Ramos (cell line): ENCODE measurements around the gene NDUFAF4.

Experiments
- in situ Hi-C: fragments of 300-500 bp; cut with MboI; formaldehyde crosslinking; loops from one replicate; pipeline ENCODE4 v1.14.3; 2022; ENCODE audit warnings: low sequenced_read_pairs; ENCODE audit not compliant: unreplicated experiment

The NDUFAF4 gene

GRCh38 chr6:96897396-96898240 is at the start of gene NDUFAF4:
Gene NDUFAF4 (minus strand): TSS chr6:96897891. CDS start chr6:96897801, 90 bp downstream.
- in situ Hi-C loops: loop anchor here (25.0 kb wide), 1 partner anchor 360 kb away; no protein-coding TSS in a partner anchor

GRCh38 chr6:96947055-96947454 is 49.4 kb upstream of the NDUFAF4 start:
- in situ Hi-C loops: no loop called here

- in situ Hi-C loops: no loop called here
These were observed 46.0 kb upstream of the NDUFAF4 start for GRCh38 chr6:96943555-96944215.

- in situ Hi-C loops: no loop called here
These were observed 45.0 kb upstream of the NDUFAF4 start for GRCh38 chr6:96942676-96943075.

- in situ Hi-C loops: no loop called here
These were observed 42.6 kb upstream of the NDUFAF4 start for GRCh38 chr6:96940322-96940721.

GRCh38 chr6:96939007-96939805 is 41.5 kb upstream of the NDUFAF4 start:
- in situ Hi-C loops: no loop called here

- in situ Hi-C loops: no loop called here
These were observed 36.4 kb upstream of the NDUFAF4 start for GRCh38 chr6:96934087-96934486.

- in situ Hi-C loops: no loop called here
These were observed 33.5 kb upstream of the NDUFAF4 start for GRCh38 chr6:96931198-96931597.

- in situ Hi-C loops: no loop called here
These were observed 32.0 kb upstream of the NDUFAF4 start for GRCh38 chr6:96929741-96930140.

- in situ Hi-C loops: no loop called here
These were observed 30.0 kb upstream of the NDUFAF4 start for GRCh38 chr6:96927660-96928059.

- in situ Hi-C loops: no loop called here
These were observed 28.7 kb upstream of the NDUFAF4 start for GRCh38 chr6:96926425-96926824.

- in situ Hi-C loops: no loop called here
These were observed 27.6 kb upstream of the NDUFAF4 start for GRCh38 chr6:96925290-96925687.

- in situ Hi-C loops: no loop called here
These were observed 26.3 kb upstream of the NDUFAF4 start for GRCh38 chr6:96923871-96924493.

- in situ Hi-C loops: no loop called here
These were observed 25.7 kb upstream of the NDUFAF4 start for GRCh38 chr6:96923400-96923799.

- in situ Hi-C loops: no loop called here
These were observed 19.4 kb upstream of the NDUFAF4 start for GRCh38 chr6:96917098-96917497.

GRCh38 chr6:96913621-96914020 is 15.9 kb upstream of the NDUFAF4 start:
- in situ Hi-C loops: no loop called here

- in situ Hi-C loops: no loop called here
These were observed 14.1 kb upstream of the NDUFAF4 start for GRCh38 chr6:96911751-96912150.

GRCh38 chr6:96911171-96911570 is 13.5 kb upstream of the NDUFAF4 start:
- in situ Hi-C loops: no loop called here

GRCh38 chr6:96909811-96910210 is 12.1 kb upstream of the NDUFAF4 start:
- in situ Hi-C loops: no loop called here

- in situ Hi-C loops: no loop called here
These were observed 9.8 kb upstream of the NDUFAF4 start for GRCh38 chr6:96907498-96907897.
